Stimulated activated naive CD8-positive, alpha-beta T cell treated with anti-CD3 and anti-CD28 coated beads, Interleukin-15, Interleukin-2, amounts not matched to agents 100 ng/mL and 50 ng/mL, for 24 hours (primary cell): ENCODE results near the gene ECT2L.

Source experiments
- H3K27ac Mint-ChIP-seq: one replicate; pipeline ENCODE4 v1.8.0; 2021; ENCODE audit warnings: mild to moderate bottlenecking, mixed read lengths
- H3K27me3 Mint-ChIP-seq: one replicate; pipeline ENCODE4 v1.8.0; 2021; ENCODE audit warnings: mixed read lengths
- H3K36me3 Mint-ChIP-seq: one replicate; pipeline ENCODE4 v1.8.0; 2021; ENCODE audit warnings: low read depth, mixed read lengths
- H3K4me1 Mint-ChIP-seq: one replicate; pipeline ENCODE4 v1.8.0; 2021; ENCODE audit warnings: low read depth, mixed read lengths
- H3K4me3 Mint-ChIP-seq: one replicate; pipeline ENCODE4 v1.8.0; 2021; ENCODE audit warnings: mild to moderate bottlenecking, mixed read lengths
- H3K9me3 Mint-ChIP-seq: one replicate; pipeline ENCODE4 v1.8.0; 2021; ENCODE audit warnings: mixed read lengths

ECT2L gene

DNA sequence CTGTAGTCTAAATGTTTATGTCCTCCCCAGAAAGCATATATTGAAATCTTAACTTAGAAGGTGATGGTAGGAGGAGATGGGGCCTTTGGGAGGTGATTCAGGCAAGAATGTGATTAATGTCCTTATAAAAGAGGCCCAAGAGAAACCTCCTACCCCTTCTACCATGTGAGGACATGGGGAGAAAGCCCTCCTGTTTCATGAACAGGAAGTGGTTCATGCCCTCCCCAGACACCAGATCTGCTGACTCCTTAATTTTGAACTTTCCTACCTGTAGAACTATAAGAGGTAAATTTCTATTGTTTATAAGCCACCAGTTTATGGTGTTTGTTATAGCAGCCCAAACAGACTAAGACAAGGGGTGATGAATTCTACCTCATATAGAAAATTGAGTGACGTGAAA is 8.7 kb upstream of the ECT2L start:
- Mint-ChIP-seq H3K27ac (no peak overlapping the region), H3K9me3 (no peaks in the 10 kb centered on the region), H3K4me3 (no peak overlapping the region), H3K4me1 (peaks cover 6% of the 10 kb centered on the region), H3K36me3 (peaks cover 28% of the 10 kb centered on the region), H3K27me3 (no peaks in the 10 kb centered on the region)

DNA sequence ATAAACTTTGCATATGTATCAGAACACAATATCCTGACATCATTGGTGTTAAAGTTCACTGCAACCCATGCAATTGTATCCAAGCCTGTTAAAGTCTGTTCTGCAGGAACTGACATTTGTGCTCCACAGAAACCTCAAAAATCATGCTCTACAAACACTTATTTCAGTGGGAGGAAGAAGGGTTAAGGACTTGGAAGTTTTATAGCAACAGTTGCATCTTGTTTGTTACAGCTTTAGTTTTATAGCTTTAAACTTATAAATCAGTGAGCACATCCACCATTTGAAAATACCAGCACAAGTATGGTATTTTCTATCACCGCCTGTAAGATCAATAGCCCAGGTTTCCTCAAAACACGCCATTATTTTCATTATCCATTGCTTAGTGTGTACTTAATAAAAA is 884 bp downstream of the ECT2L start:
- Mint-ChIP-seq H3K36me3 (peaks cover 23% of the 10 kb centered on the region), H3K27ac (no peak overlapping the region), H3K4me3 (no peak overlapping the region), H3K9me3 (no peaks in the 10 kb centered on the region), H3K27me3 (peaks cover 23% of the 10 kb centered on the region), H3K4me1 (peaks cover 13% of the 10 kb centered on the region)

DNA sequence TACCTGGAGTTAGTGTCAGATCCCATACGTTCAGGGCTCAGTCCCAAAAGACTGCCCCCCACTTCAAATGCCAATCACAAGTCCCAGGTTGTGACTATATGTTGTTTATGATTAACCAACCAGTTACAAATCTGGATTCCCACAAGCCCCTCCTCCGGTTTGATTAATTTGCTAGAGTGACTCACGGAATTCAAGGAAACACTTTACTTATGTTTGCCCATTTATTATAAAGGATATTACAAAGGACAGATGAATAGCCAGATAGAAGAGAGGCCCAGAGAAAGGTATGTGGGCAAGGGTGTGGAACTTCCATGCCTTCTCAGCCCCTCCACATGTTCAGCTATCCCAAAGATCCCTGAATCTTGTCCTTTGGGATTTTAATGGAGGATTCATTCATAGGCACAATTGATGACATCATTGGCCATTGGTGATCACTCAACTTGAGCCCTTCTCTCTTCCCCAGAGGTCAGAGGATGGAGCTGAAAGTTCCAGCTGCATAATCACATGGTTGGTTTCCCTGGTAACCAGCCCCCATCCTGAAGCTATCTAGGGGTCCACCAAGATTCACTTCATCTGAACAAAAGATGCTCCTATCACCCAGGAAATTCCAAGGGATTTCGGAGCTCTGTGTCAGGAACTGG is 2.0 kb downstream of the ECT2L start:
- Mint-ChIP-seq H3K4me1 (peaks cover 13% of the 10 kb centered on the region), H3K9me3 (no peaks in the 10 kb centered on the region), H3K27ac (no peak overlapping the region), H3K27me3 (peaks cover 23% of the 10 kb centered on the region), H3K4me3 (no peak overlapping the region), H3K36me3 (peaks cover 14% of the 10 kb centered on the region)

DNA sequence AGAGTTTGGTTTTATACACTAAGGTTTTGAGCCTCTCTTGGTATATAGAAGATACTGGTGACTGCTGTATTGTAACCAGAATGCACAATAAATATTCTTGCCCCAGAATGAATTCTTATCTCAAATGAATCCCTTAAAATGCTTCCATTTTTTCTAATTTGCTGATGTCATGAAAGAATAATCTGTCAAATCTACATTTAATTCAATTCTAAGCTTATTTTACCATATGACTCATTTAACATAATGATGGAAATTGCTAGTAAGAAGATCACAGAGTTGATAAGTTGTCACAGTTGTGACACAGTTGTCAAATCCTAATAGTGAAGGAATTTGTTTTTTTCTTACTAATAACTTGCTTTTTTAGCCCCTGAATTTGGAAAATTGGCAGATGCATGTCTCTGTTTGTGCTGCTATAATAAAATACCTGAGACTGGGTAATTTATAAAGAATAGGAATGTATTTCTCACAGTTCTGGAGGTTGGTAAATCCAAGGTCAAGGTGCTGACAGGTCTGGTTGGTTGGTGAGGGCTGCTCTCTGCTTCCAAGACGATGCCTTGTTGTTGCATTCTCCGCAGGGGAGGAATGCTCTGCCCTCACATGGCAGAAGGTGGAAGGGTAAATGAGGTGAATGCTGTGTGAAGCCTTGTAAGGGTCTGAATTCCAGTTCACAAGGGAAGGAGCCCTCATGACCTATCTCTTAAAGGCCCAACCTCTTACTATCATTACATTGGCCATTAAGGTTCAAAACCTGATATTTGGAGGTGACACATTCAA is 4.7 kb downstream of the ECT2L start:
- Mint-ChIP-seq H3K27ac (no peak overlapping the region), H3K27me3 (peaks cover 14% of the 10 kb centered on the region), H3K36me3 (peaks cover 3% of the 10 kb centered on the region), H3K9me3 (no peaks in the 10 kb centered on the region), H3K4me3 (no peak overlapping the region), H3K4me1 (peaks cover 10% of the 10 kb centered on the region)

DNA sequence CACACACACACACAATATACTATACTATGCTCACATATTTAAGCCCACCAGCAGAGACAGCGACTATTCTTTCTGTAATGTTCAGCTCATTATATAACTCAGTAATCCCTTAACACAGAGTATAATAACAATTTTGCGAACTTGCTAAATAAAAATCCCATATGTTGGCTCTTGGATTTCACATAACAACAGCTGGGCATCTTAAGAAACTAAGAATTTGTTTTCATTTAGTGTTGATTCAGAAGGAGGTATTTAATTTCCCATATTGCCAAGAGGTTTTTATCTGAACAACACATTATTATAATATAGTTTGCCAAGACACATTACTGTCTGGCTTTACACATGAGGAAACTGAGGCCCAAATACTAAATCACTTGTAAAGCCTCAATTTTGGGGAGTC is 7.4 kb downstream of the ECT2L start:
- Mint-ChIP-seq H3K27ac (no peak overlapping the region), H3K27me3 (peaks cover 4% of the 10 kb centered on the region), H3K9me3 (no peaks in the 10 kb centered on the region), H3K36me3 (no peaks in the 10 kb centered on the region), H3K4me3 (no peak overlapping the region), H3K4me1 (peaks cover 10% of the 10 kb centered on the region)

DNA sequence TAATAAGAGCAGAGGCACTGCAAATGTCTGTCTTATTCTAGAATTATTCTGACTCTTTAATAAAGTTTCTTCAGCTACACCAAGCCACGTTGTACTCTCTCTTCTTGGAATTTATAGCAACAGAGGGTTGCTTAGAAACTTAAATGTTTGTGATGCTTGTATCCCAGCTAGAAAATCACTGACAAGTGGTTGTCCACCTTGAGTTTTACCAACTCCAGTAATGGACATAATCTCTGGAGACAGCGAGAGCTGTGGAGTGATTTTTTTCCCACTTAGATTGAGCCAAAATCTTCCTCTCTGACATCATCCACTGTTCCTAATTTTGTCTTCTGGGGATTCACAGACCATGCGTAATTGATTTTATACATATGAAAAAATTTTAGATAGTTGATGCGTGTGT is 8.0 kb downstream of the ECT2L start:
- Mint-ChIP-seq H3K4me3 (no peak overlapping the region), H3K36me3 (no peaks in the 10 kb centered on the region), H3K27ac (no peak overlapping the region), H3K4me1 (peaks cover 10% of the 10 kb centered on the region), H3K9me3 (no peaks in the 10 kb centered on the region), H3K27me3 (peaks cover 4% of the 10 kb centered on the region)

DNA sequence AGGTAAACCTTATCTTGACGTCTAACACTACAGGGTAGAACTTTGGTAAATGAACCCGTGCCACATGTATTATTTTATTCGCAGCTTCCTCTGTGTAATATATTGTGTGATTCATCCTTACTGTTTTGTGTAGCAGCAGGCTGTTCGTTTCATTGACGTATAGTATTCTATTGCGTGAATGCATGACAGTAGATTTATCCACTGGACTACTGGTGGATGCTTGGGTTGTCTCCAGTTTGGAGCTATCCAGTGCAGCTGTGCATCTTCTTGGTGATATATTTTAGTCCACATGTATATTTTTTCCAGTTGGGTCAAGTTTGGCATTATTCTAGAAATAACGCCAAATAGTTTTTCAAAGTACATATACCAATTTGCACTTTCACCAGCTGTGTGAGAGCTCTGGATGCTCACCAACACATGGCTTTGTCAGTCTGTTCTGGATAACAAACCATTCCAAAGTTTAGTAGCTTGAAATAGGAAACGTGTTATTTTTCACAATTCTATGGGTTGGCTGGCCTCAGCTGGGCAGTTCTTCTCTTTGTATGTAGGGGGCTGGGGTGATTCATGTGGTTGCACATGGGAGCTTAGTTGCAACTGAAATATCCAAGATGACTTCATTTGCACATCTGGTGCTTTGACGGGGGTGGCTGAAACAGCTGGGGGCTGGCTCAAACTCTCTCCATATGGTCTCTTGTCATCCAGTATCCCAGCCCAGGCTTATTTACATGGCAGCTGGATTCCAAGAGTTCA is 9.3 kb downstream of the ECT2L start:
- Mint-ChIP-seq H3K36me3 (no peaks in the 10 kb centered on the region), H3K27ac (no peak overlapping the region), H3K27me3 (peaks cover 4% of the 10 kb centered on the region), H3K4me3 (no peak overlapping the region), H3K9me3 (no peaks in the 10 kb centered on the region), H3K4me1 (peaks cover 7% of the 10 kb centered on the region)

DNA sequence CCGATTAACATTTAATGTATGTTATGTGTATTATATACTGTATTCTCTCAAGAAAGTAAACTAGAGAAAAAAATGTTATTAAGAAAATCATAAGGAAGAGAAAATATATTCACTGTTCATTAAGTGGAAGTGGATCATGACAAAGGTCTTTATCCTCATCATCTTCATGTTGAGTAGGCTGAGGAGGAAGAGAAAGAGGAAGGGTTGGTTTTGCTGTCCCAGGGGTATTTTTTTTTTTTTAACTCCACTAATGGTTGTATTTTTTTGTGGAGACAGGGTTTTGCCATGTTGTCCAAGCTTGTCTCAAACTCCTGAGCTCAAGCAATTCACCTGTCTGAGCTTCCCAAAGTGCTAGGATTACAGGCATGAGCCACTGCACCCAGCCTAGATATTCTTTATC is 11.0 kb downstream of the ECT2L start:
- Mint-ChIP-seq H3K4me1 (no peaks in the 10 kb centered on the region), H3K4me3 (no peak overlapping the region), H3K9me3 (no peaks in the 10 kb centered on the region), H3K27me3 (peaks cover 4% of the 10 kb centered on the region), H3K27ac (no peak overlapping the region), H3K36me3 (no peaks in the 10 kb centered on the region)

DNA sequence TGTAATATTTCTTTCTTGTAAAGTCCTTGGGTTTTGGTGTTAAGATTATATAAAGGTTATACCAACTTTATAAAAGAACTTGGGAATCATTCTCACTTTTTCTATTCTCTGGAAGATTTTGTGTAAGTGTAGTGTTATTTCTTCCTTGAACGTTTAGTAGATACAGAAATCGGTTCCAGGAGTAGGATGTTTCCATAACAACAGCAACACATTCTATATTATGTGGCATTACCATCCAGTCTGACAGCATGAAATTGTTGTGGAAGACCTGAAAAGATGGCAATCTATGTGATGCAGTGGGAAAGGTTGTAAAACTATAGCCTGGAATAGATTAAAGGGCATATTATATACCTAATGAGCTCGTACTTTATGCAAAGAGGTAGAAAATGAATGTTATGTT is 13.8 kb downstream of the ECT2L start:
- Mint-ChIP-seq H3K9me3 (no peaks in the 10 kb centered on the region), H3K27ac (no peak overlapping the region), H3K27me3 (peaks cover 4% of the 10 kb centered on the region), H3K4me1 (no peaks in the 10 kb centered on the region), H3K36me3 (no peaks in the 10 kb centered on the region), H3K4me3 (no peak overlapping the region)

DNA sequence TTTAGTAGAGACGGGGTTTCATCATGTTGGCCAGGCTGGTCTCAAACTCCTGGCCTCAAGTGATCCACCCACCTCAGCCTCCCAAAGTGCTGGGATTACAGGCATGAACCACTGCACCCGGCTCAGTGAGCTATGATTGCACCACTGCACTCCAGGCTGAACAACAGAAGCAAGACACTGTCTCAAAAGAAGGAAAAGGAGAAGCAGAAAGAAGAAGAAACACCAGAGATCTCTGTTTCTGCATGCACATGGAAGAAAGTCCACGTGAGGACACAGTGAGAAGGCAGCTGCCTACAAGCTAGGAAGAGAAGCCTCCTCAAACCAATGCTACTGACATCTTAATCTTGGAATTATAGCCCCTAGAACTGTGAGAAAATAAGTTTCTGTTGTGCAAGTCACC is 16.0 kb downstream of the ECT2L start:
- Mint-ChIP-seq H3K27ac (no peak overlapping the region), H3K9me3 (no peaks in the 10 kb centered on the region)

DNA sequence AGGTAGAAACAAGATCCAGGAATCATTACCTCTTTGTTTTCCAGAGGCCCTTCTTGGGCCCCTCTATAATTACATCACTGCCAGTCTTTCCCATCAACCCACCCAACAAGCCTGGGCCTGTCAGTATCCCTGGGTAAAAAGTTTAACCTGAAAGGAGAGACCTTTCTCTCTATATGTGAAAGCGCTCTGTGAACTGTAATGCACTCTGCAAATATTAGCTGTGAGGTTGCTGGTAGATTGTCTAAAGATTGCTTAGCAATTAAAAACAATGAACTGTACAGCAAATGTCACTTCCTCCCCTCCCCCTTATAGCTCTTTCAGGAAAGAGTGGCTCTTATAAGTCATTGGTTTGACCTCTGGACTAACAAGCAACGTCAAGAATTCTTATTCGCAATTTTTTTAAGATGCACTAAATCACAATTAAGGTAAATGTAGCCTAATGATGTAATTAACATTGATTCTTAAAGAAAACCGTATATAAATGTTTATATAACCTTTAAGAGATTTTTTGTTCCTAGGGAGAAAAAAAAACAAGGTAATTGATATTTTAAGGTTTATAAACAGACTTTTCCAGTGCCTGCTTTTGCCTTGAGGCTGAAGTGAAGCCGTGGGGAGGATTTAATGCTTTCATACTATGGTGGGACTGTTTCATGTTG is 18.4 kb downstream of the ECT2L start:
- no peak overlapping the region for H3K27ac Mint-ChIP-seq
- no peaks in the 10 kb centered on the region for H3K9me3 Mint-ChIP-seq
- no peak overlapping the region for H3K4me3 Mint-ChIP-seq
- H3K4me1 Mint-ChIP-seq = peaks cover 30% of the 10 kb centered on the region
- no peaks in the 10 kb centered on the region for H3K27me3 Mint-ChIP-seq
- H3K36me3 Mint-ChIP-seq = no peaks in the 10 kb centered on the region

More for the DNA sequence above, 16.0 kb downstream of the ECT2L start:
- Mint-ChIP-seq H3K4me3 (no peak overlapping the region), H3K27me3 (peaks cover 2% of the 10 kb centered on the region), H3K36me3 (no peaks in the 10 kb centered on the region), H3K4me1 (peaks cover 9% of the 10 kb centered on the region)

DNA sequence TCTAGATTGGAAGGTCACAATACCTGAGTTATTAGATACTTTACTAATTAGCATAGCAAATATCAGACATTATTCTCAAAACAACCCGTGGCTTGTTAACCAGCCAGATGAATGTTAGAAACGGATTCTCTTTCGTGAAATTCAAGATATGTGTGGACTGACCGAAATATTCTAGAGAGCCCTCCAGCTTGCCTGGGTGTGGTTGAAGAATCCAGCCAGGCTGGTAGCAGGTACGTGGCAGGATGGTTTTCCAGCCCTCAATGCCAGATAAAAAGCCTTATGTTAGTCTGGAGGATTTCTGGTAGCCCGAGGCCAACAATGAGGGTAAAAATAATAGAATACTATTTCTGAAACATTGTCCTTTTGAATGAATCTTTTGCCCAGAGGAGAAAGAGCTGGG is 19.3 kb downstream of the ECT2L start:
- Mint-ChIP-seq H3K4me3 (no peak overlapping the region), H3K36me3 (no peaks in the 10 kb centered on the region), H3K27ac (no peak overlapping the region), H3K27me3 (no peaks in the 10 kb centered on the region), H3K9me3 (no peaks in the 10 kb centered on the region), H3K4me1 (peaks cover 38% of the 10 kb centered on the region)

DNA sequence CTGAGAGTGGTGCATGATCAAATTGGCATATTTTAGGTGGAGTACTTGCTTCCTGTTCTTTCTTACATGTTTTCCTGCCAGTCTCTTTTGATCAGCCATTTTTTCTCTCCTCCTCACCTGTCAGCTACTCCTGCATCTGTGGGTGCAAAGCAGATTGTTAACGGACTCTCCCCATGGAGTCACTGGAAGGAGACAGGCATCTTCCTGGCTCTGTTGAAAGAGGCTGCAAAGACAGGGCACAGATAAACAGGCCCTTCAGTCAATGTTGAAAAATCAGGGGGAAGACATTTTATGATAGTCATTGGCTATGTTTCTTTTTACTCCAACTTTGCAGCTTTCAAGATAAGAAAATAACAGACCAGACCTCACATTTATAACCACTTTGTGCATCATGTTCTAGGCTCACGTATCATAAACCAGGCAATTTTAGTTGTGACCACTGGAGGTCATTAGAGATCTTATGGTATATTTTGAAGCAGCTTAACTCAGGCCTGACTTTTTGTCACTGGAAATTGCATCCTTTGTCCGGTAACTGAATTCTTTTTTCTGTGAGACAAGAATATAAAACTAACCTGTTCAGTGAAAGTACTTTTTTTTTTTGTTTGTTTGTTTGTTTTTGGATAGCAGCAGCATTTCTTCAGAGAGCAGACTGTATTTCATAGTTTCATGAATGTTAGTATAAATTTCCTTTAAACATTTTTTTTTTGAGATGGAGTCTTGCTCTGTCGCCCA is 20.1 kb downstream of the ECT2L start:
- Mint-ChIP-seq H3K4me1 (peaks cover 41% of the 10 kb centered on the region), H3K4me3 (no peak overlapping the region), H3K27ac (peak overlapping the region; percentile 86), H3K9me3 (no peaks in the 10 kb centered on the region), H3K27me3 (no peaks in the 10 kb centered on the region), H3K36me3 (no peaks in the 10 kb centered on the region)

DNA sequence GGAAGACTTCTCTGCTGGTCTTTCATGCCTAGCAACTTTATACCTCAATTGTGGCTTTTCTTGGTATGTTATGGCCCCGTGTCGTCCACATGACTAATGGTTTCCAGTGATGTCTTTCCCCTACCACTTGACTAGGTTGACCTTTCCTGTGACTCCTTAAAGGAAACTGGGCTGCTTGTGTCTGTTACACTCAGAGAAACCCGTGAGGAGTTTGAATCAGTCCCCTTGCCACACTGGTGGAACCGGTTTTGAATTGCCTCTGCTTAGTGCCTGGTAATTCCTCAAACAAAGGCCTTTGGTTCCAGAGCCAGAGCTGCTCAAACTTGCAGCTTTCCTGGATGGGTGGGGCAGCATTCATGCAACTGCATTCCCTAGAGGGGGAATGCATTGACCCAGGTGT is 21.9 kb downstream of the ECT2L start:
- Mint-ChIP-seq H3K27me3 (no peaks in the 10 kb centered on the region), H3K9me3 (no peaks in the 10 kb centered on the region)

More for the DNA sequence above, 21.9 kb downstream of the ECT2L start:
- Mint-ChIP-seq H3K27ac (peak overlapping the region; percentile 90), H3K4me1 (peaks cover 41% of the 10 kb centered on the region), H3K36me3 (no peaks in the 10 kb centered on the region), H3K4me3 (peak overlapping the region; percentile 49)
